Peyer's patch (tissue), 4 donors: Measurements from ENCODE around the gene MANBA.

Experiments
- POLR2A ChIP-seq, 2 donors: fragments of 450-650 bp; IDR thresholded peaks; one replicate each; pipeline ENCODE4 v1.5.1; 2017; ENCODE audit warnings: antibody characterized with exemption in 2 of 2, mild to moderate bottlenecking in 2 of 2, moderate library complexity in 2 of 2
- TF ChIP-seq, protein P1 (sequence below), 6 experiments: fragments of 450-650 bp in 4 of 6; fragments of 200-600 bp in 2 of 6; sonication (generic) in 1 of 6; IDR thresholded peaks; one replicate each; pipeline ENCODE4 v1.5.1; 2017 to 2019; ENCODE audit warnings: antibody characterized with exemption in 6 of 6, mild to moderate bottlenecking in 3 of 6, moderate library complexity in 1 of 6

DNA sequence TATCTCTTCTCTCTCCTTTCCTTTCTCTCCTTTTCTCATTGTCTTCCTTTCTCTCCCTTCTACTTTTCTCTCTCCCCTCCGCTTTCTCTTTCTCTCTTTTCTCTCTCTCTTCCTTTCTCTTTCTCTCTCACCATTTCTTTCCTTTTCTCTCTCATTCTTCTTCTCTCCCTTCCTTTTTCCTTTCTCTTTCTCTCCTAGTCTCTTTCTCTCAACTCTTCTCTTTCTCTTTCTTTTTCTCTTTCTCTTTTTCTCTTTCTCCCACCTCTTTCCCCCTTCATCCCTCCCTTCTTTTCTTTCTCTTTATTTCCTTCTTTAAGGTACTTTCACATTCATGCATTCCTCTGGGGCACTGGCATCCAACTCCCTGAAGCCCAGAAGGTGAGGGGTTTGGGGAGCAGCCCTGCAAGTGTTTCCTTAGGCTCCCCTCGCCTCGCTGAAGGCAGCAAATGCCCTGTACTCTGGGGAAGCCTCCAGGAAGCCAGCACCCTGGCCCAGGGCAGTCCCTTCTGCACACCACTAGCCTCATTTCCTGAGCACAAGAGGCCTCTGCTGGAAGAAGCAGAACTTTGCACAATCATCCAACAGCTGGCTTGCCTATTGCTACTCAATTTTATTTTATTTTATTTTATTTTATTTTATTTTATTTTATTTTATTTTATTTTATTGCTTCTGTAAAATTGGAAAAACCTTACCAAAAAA lies 135.4 kb downstream of the MANBA start:
- TF ChIP-seq, protein P1, sequence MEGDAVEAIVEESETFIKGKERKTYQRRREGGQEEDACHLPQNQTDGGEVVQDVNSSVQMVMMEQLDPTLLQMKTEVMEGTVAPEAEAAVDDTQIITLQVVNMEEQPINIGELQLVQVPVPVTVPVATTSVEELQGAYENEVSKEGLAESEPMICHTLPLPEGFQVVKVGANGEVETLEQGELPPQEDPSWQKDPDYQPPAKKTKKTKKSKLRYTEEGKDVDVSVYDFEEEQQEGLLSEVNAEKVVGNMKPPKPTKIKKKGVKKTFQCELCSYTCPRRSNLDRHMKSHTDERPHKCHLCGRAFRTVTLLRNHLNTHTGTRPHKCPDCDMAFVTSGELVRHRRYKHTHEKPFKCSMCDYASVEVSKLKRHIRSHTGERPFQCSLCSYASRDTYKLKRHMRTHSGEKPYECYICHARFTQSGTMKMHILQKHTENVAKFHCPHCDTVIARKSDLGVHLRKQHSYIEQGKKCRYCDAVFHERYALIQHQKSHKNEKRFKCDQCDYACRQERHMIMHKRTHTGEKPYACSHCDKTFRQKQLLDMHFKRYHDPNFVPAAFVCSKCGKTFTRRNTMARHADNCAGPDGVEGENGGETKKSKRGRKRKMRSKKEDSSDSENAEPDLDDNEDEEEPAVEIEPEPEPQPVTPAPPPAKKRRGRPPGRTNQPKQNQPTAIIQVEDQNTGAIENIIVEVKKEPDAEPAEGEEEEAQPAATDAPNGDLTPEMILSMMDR (IDR thresholded peaks at IDR 0.05) = peak in 4 of 6 experiments; percentile 25 to 47 (median 38)
- TF ChIP-seq POLR2A (IDR thresholded peaks at IDR 0.05) = no peak
